A549 (cell line): ENCODE measurements around the gene SLC13A4. TPM values are rescaled to one million over a fixed set of nuclear protein-coding genes. Genes with fewer than 3 reads are reported as not detected.

Experiments
- ATAC-seq, 2 experiments: fragments of 200-7000 bp in 1 of 2; fragments of >200 bp in 1 of 2; cut with Nextera tagmentation in 1 of 2; cut with Tn5 transposase in 1 of 2; 3 replicates each; pipeline versions ENCODE4 v1.8.0 to v1.9.1; 2018 to 2020; ENCODE audit warnings: mild to moderate bottlenecking in 1 of 2, moderate library complexity in 1 of 2
- CTCF ChIA-PET: fragments of 300-600 bp; sonication (Branson Sonifier 250); formaldehyde crosslinking; extraction: SDS; loops from one replicate; lab custom pipeline; 2021; ENCODE audit warnings: antibody characterized with exemption, inconsistent platforms; lab: Yijun Ruan, JAX
- POLR2A ChIA-PET: fragments of 350-600 bp; formaldehyde crosslinking; extraction: SDS; loops from one replicate; lab custom pipeline; 2021; ENCODE audit warnings: antibody characterized with exemption, inconsistent platforms; lab: Yijun Ruan, JAX
- DNase-seq, 2 experiments: peaks; one replicate each; pipeline versions ENCODE4 v3.0.0 to v3.0.0-alpha.2; 2011 to 2016; ENCODE audit warnings: low read depth in 1 of 2, low spot score in 1 of 2
- FAIRE-seq: peaks from 2 replicates; lab custom pipeline; 2011; peaks lifted over from hg19 to GRCh38; lab: Jason Lieb, UNC
- H3K27ac ChIP-seq, 2 experiments: fragments of >200 bp; sonication (Bioruptor Twin); formaldehyde crosslinking; 3 replicates each; pipeline ENCODE4 v1.5.1; 2016 to 2017
- H3K4me1 ChIP-seq: fragments of >200 bp; sonication (Bioruptor Twin); formaldehyde crosslinking; 3 replicates; pipeline ENCODE4 v1.6.1; 2016
- H3K4me2 ChIP-seq: fragments of >200 bp; sonication (Bioruptor Twin); formaldehyde crosslinking; 3 replicates; pipeline ENCODE4 v1.6.1; 2016
- H3K4me3 ChIP-seq: fragments of >200 bp; sonication (Bioruptor Twin); formaldehyde crosslinking; 3 replicates; pipeline ENCODE4 v1.5.1; 2016
- H3K9me3 ChIP-seq: fragments of >200 bp; sonication (Bioruptor Twin); formaldehyde crosslinking; 3 replicates; pipeline ENCODE4 v1.6.1; 2016
- EP300 ChIP-seq, 2 experiments: fragments of >200 bp; sonication (Bioruptor Twin); formaldehyde crosslinking; IDR thresholded peaks; 2 replicates in 1 of 2; 3 replicates in 1 of 2; pipeline ENCODE4 v1.6.1; 2016 to 2017
- GATA3 ChIP-seq: IDR thresholded peaks from 2 replicates; pipeline ENCODE4 v1.6.1; 2012; ENCODE audit warnings: borderline replicate concordance
- HOXB5 ChIP-seq: fragments of 250-450 bp; sonication (Bioruptor Pico); IDR thresholded peaks from 2 replicates; pipeline ENCODE4 v1.5.0; 2020; ENCODE audit warnings: mild to moderate bottlenecking, moderate library complexity
- JUNB ChIP-seq: fragments of >200 bp; sonication (Bioruptor Twin); formaldehyde crosslinking; IDR thresholded peaks from 2 replicates; pipeline ENCODE4 v1.6.1; 2016
- MAZ ChIP-seq: fragments of 150-350 bp; IDR thresholded peaks from 2 replicates; pipeline ENCODE4 v1.6.1; 2014; ENCODE audit warnings: antibody characterized with exemption, low read depth, low read length, borderline replicate concordance
- POLR2AphosphoS2 ChIP-seq: conservative IDR thresholded peaks from 2 replicates; pipeline ENCODE4 v1.6.1; 2012; ENCODE audit warnings: low read length, improper control_type of control experiment, inconsistent platforms
- RCOR1 ChIP-seq: fragments of 150-350 bp; IDR thresholded peaks from 2 replicates; pipeline ENCODE4 v1.6.1; 2014; ENCODE audit warnings: antibody characterized with exemption, low read length, low read depth
- TFCP2L1 ChIP-seq: fragments of 250-450 bp; sonication (Bioruptor Pico); IDR thresholded peaks from 2 replicates; pipeline ENCODE4 v1.5.0; 2021; ENCODE audit warnings: mild to moderate bottlenecking
- WGBS: methylation state at CpG from one replicate; pipeline ENCODE4 v1.1.6; 2017; ENCODE audit errors: missing lambda C conversion rate; 5-methylcytosine and 5-hydroxymethylcytosine counted together
- polyA plus RNA-seq, 4 experiments: library from polyadenylated mRNA; depleted of rRNA in 3 of 4; stranded (reverse); fragments of >200 nt; fragmentation: RNase III in 1 of 4; extraction: RNeasy Plus Mini Kit Qiagen cat#74134 plus additional on column Dnase treatment in 1 of 4; gene quantifications; 2 replicates in 3 of 4; 3 replicates in 1 of 4; pipeline ENCODE4 v1.2.3, GENCODE V29; 2011 to 2017
- TF ChIP-seq, protein P1 (sequence below): IDR thresholded peaks from 2 replicates; pipeline ENCODE4 v1.6.1; 2012
- TF ChIP-seq, protein P2 (sequence below): fragments of 250-450 bp; sonication (Bioruptor Pico); IDR thresholded peaks from 2 replicates; pipeline ENCODE4 v1.5.0; 2021; ENCODE audit warnings: mild to moderate bottlenecking, moderate library complexity, borderline replicate concordance
- TF ChIP-seq, protein P3 (sequence below): fragments of 200-600 bp; sonication (generic); IDR thresholded peaks from 2 replicates; pipeline ENCODE4 v1.6.1; 2016; ENCODE audit warnings: antibody characterized with exemption, mild to moderate bottlenecking, moderate library complexity
- TF ChIP-seq, protein P4 (sequence below): IDR thresholded peaks from 2 replicates; pipeline ENCODE4 v1.6.1; 2012; ENCODE audit warnings: low read depth, borderline replicate concordance
- TF ChIP-seq, protein P5 (sequence below): fragments of >200 bp; sonication (Bioruptor Twin); formaldehyde crosslinking; IDR thresholded peaks from 3 replicates; pipeline ENCODE4 v1.5.1; 2016
- TF ChIP-seq, protein P6 (sequence below): fragments of 150-350 bp; IDR thresholded peaks from 2 replicates; pipeline ENCODE4 v1.6.1; 2014; ENCODE audit warnings: low read depth, mild to moderate bottlenecking, low read length

The SLC13A4 gene
- polyA plus RNA-seq, 2 of the 4 experiments (the other 2 are of a cell fraction): not detected

DNA sequence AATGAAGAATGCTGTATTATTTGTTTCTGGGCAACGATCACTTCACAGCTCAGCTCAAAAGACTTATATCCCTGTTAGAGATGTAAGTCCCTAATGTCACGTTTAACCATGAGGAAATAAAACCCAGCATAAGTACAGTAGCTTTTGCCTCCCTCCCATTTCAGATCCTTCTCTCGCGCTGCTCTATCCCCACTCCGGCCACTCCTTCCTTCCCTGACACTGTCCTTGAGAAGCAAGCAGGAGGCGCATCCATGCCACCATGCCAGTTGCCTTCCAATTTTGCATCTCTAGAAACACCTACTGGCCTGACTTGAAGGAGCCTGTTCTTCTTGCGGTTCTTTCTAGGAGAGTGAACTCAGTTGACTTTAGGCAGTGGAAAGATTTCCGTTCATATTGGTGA, 19.4 kb upstream of the SLC13A4 start:
- TF ChIP-seq, protein P1, sequence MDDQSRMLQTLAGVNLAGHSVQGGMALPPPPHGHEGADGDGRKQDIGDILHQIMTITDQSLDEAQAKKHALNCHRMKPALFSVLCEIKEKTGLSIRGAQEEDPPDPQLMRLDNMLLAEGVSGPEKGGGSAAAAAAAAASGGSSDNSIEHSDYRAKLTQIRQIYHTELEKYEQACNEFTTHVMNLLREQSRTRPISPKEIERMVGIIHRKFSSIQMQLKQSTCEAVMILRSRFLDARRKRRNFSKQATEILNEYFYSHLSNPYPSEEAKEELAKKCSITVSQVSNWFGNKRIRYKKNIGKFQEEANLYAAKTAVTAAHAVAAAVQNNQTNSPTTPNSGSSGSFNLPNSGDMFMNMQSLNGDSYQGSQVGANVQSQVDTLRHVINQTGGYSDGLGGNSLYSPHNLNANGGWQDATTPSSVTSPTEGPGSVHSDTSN: no peak
- TF ChIP-seq POLR2AphosphoS2: no peak
- TF ChIP-seq, protein P2, sequence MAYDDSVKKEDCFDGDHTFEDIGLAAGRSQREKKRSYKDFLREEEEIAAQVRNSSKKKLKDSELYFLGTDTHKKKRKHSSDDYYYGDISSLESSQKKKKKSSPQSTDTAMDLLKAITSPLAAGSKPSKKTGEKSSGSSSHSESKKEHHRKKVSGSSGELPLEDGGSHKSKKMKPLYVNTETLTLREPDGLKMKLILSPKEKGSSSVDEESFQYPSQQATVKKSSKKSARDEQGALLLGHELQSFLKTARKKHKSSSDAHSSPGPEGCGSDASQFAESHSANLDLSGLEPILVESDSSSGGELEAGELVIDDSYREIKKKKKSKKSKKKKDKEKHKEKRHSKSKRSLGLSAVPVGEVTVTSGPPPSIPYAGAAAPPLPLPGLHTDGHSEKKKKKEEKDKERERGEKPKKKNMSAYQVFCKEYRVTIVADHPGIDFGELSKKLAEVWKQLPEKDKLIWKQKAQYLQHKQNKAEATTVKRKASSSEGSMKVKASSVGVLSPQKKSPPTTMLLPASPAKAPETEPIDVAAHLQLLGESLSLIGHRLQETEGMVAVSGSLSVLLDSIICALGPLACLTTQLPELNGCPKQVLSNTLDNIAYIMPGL (CRISPR knock-in tag): no peak
- Histone ChIP-seq H3K4me1 (peaks cover 11% of the 10 kb centered on the region; the same call in 2 of the 3 replicates), H3K4me3 (no peak overlapping the region), H3K27ac (no peak overlapping the region), H3K9me3 (no peaks in the 10 kb centered on the region), H3K4me2 (no peak overlapping the region)
- ATAC-seq (no peak), DNase-seq (no peak), FAIRE-seq (no peak)
- POLR2A ChIA-PET: no interaction called here
- WGBS: 84% methylated on average over 8 of the region's 8 CpGs
- CTCF ChIA-PET: no interaction called here

DNA sequence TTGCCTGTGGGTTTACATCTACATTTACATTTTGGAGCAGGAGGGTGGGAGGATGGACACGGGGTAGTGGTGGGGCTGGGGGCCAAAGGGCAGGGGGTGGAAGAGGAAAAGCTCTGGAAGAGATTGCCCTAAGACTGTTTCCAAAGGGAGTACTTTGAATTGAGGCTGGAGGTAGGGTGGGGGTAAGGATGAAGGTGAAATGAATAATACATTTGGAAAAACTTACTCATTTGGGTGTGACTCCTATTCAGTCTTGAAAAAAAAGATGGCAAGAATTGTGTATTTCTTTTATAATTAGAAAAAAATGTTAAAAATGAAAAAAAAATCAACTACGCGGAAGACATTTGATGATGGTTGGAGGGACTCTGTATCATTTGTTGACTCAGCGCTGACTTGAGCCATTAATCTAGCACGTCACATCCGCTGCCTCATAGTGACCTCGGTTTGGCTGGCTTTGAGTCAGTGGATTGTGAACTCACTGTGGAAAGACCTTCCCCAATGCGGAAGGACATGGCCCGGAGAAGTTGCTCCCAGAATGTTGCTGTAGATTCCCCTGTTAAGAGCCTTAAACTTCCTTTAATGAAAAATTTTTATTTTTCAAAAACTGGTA, 17.8 kb upstream of the SLC13A4 start:
- peak; percentile 32 to 78 for DNase-seq
- CTCF ChIA-PET: interaction anchor here (1.6 kb wide), 1 partner anchor 26 kb away, joined by 4 read pairs; no protein-coding TSS in a partner anchor
- peak; percentile 76 to 82; a peak in 5 of 6 replicates for ATAC-seq
- no peak for FAIRE-seq
- peaks cover 11% of the 10 kb centered on the region; the same call in 2 of the 3 replicates for H3K4me1 ChIP-seq
- TF ChIP-seq, protein P3, sequence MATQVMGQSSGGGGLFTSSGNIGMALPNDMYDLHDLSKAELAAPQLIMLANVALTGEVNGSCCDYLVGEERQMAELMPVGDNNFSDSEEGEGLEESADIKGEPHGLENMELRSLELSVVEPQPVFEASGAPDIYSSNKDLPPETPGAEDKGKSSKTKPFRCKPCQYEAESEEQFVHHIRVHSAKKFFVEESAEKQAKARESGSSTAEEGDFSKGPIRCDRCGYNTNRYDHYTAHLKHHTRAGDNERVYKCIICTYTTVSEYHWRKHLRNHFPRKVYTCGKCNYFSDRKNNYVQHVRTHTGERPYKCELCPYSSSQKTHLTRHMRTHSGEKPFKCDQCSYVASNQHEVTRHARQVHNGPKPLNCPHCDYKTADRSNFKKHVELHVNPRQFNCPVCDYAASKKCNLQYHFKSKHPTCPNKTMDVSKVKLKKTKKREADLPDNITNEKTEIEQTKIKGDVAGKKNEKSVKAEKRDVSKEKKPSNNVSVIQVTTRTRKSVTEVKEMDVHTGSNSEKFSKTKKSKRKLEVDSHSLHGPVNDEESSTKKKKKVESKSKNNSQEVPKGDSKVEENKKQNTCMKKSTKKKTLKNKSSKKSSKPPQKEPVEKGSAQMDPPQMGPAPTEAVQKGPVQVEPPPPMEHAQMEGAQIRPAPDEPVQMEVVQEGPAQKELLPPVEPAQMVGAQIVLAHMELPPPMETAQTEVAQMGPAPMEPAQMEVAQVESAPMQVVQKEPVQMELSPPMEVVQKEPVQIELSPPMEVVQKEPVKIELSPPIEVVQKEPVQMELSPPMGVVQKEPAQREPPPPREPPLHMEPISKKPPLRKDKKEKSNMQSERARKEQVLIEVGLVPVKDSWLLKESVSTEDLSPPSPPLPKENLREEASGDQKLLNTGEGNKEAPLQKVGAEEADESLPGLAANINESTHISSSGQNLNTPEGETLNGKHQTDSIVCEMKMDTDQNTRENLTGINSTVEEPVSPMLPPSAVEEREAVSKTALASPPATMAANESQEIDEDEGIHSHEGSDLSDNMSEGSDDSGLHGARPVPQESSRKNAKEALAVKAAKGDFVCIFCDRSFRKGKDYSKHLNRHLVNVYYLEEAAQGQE: no peak
- peak; percentile 77; the same call in 1 of the 2 replicates for TF ChIP-seq HOXB5
- TF ChIP-seq, all 56 proteins: peak for 1
- Histone ChIP-seq H3K27ac (0 out of 6 replicates have a peak overlapping the region, but pooled peaks of 1 of the 2 experiments have one; percentile 23), H3K9me3 (no peaks in the 10 kb centered on the region), H3K4me2 (peak overlapping the region; percentile 9), H3K4me3 (no peak overlapping the region)
- POLR2A ChIA-PET: no interaction called here
- 36% methylated on average over 8 of the region's 9 CpGs for WGBS

DNA sequence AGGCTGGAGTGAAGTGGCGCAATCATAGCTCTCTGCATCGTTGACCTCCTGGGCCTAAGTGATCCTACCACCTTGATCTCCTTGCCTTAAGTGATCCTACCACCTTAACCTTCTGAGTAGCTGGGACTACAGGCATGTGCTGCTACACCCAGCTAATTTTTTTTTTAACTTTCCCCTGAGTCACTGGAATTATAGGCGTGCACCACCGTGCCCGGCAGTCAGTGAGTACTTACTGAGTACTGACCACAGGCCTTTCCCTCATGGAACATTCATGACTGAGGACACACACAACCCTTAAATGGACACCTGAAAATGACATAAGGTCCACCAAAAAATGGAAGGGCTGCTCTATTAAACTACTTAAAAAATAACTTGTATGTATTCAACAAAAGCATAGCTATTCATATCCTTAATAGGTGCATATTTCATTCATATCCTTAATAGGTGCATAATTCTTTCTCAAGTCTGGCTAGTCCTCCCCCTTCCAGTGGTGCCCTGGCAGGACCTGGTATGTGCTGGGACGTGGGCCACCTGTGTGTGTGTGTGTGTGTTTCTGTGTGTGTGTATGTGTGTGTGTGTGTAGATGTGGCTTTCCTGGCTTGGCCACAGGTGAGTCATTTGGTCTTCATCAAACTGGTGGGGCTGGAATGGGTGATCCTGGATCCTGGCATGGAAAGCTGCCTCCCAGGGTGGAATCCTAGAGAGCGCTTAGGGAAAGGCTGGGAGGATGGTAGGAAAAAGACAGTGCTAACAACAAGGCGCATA, 17.1 kb upstream of the SLC13A4 start:
- DNase-seq (no peak), ATAC-seq (peak in 1 of 2 experiments; percentile 12; a peak in 2 of 6 replicates), FAIRE-seq (no peak)
- TF ChIP-seq, protein P4, sequence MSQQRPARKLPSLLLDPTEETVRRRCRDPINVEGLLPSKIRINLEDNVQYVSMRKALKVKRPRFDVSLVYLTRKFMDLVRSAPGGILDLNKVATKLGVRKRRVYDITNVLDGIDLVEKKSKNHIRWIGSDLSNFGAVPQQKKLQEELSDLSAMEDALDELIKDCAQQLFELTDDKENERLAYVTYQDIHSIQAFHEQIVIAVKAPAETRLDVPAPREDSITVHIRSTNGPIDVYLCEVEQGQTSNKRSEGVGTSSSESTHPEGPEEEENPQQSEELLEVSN: no peak
- TF ChIP-seq RCOR1 (no peak), POLR2AphosphoS2 (no peak), MAZ (no peak), GATA3 (no peak), EP300 (IDR thresholded peaks at IDR 0.05) (no peak), JUNB (no peak), TFCP2L1 (CRISPR knock-in tag) (no peak)
- TF ChIP-seq, protein P5, sequence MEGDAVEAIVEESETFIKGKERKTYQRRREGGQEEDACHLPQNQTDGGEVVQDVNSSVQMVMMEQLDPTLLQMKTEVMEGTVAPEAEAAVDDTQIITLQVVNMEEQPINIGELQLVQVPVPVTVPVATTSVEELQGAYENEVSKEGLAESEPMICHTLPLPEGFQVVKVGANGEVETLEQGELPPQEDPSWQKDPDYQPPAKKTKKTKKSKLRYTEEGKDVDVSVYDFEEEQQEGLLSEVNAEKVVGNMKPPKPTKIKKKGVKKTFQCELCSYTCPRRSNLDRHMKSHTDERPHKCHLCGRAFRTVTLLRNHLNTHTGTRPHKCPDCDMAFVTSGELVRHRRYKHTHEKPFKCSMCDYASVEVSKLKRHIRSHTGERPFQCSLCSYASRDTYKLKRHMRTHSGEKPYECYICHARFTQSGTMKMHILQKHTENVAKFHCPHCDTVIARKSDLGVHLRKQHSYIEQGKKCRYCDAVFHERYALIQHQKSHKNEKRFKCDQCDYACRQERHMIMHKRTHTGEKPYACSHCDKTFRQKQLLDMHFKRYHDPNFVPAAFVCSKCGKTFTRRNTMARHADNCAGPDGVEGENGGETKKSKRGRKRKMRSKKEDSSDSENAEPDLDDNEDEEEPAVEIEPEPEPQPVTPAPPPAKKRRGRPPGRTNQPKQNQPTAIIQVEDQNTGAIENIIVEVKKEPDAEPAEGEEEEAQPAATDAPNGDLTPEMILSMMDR: no peak
- TF ChIP-seq, protein P6, sequence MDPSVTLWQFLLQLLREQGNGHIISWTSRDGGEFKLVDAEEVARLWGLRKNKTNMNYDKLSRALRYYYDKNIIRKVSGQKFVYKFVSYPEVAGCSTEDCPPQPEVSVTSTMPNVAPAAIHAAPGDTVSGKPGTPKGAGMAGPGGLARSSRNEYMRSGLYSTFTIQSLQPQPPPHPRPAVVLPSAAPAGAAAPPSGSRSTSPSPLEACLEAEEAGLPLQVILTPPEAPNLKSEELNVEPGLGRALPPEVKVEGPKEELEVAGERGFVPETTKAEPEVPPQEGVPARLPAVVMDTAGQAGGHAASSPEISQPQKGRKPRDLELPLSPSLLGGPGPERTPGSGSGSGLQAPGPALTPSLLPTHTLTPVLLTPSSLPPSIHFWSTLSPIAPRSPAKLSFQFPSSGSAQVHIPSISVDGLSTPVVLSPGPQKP: no peak
- TF ChIP-seq, protein P1: no peak
- Histone ChIP-seq H3K4me3 (no peak overlapping the region), H3K4me1 (peaks cover 11% of the 10 kb centered on the region; the same call in 2 of the 3 replicates), H3K4me2 (peak overlapping the region; percentile 9; the same call in 2 of the 3 replicates), H3K27ac (0 out of 6 replicates have a peak overlapping the region, but pooled peaks of 1 of the 2 experiments have one; percentile 23), H3K9me3 (no peaks in the 10 kb centered on the region)
- POLR2A ChIA-PET: no interaction called here
- WGBS: 81% methylated on average over 8 of the region's 8 CpGs
- CTCF ChIA-PET: interaction anchor here (0.6 to 1.6 kb wide), 3 partner anchors 26 to 469 kb away, joined by 3 to 4 read pairs (median 4); no protein-coding TSS in a partner anchor
